ENCODE results near the gene BID.
"Not testable (repeated sequence)": the region's sequence is repeated elsewhere in the genome, so short reads cannot be mapped to it uniquely, and the experiment has no call there.

Gene BID

DNA sequence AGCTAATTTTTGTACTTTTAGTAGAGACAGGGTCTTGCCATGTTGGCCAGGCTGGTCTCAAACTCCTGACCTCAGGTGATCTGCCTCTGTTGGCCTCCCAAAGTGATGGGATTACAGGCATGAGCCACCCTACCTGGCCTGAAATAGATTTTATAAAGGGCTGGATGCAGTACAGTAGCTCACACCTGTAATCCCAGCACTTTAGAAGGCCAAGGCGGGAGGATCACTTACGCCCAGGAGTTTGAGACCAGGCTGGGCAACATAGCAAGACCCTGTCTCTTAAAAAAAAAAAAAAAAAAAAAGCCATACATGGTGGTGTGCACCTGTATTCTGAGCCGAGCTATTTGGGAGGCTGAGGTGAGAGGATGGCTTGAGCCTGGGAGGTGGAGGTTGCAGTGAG lies 76.0 kb downstream of the BID start:
- not testable (repeated sequence) for DNase-seq

DNA sequence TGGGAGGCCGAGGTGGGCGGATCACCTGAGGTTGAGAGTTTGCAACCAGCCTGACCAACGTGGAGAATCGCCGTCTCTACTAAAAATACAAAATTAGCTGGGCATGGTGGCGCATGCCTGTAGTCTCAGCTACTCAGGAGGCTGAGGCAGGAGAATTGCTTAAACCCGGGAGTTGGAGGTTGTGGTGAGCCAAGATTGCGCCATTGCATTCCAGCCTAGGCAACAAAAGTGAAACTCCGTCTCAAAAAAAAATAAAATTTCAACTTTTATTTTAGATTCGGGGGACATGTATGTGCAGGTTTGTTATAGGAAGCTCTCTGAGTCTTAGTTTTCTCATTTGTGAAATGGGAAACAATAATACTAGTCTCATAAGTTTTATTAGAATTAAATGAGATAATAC lies 77.1 kb downstream of the BID start:
- not testable (repeated sequence) for DNase-seq

DNA sequence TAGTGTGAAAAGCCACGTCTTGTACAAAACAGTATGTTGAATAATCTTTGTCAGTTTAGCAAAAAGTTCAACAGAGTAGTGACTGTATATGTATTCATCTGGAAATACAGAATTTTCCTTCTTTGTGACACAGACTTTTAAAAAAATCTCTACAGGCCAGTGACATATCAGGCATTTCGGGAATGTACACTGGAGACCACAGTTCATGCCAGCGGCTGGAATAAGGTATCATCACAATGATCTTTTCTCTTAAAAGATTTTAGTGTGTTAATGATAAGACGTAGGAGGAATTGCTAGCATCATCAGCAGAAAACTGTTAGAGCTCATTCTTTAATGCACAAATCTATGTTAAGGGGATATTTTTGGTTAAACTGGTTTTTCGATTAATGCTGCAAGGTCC lies 78.3 kb downstream of the BID start:
- DNase-seq, result no peak

DNA sequence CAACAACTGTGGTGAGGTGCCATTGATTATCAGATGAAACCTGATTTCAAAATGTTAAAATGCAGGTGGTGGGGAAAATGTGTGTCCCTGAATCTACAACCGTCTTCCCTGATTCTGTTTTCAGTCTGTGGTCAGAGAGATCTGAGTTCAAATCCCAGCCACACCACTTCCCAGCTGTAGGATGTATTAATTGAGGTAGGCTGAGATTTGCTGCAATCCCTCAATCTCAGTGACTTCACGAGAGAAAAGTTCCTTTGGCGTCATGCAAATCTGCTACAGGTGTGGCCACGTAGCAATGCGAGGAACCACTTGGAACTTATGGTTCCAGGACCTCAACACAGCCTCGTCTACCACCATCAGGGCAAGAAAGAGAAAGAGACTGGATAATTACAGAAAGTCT lies 79.5 kb downstream of the BID start:
- DNase-seq, result no peak

DNA sequence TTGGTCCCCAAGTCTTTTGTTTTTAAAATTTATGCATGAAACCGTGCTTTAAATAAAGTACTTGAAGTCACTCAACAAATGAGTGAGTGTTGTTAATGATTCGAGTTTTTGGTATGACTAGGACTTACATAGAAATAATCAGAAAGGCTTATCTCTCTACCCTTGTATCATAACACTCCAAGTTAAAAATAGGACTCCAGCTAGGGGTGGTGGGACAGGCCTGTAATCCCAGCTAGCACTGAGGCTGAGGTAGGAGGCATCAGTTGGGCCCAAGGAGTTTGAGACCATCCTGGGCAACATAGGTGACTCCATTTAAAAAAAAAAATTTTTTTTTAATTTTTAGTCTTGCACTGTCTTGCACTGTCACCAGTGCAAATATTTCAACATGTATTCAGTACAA lies 80.1 kb downstream of the BID start:
- no peak for DNase-seq

DNA sequence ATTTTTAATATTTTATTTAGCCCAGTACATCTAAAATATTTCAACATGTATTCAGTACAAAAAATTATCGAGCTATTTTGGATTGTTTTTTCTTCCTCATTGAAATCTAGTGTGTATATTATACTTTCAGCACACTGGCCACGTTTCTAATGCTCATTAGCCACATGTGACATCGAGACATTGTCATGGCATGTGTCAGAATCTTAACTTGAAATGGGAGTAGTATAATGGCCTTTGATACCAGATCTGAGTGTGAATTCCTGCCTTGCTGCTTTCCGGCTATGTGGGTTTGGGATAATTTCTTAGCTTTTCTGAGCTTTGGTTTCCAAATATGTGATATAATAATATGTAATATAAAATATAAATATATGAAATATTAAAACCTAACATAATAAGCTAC lies 81.4 kb downstream of the BID start:
- no peak for DNase-seq

DNA sequence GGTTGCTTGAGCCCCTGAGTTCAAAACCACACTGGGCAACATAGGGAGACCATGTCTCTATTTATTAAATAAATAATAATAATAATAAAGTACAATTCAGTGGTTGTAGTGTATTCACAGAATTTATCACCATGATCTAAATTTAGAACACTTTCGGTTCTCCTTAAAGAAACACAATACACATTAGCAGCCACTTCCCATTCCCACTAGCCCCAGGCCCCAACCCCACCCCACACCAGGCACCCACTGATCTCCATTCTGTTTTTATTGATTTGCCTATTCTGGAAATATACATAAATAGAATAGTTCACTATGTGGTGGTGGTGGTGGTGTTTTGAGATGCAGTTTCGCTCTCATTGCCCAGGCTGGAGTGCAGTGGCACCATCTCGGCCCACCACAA lies 90.0 kb downstream of the BID start:
- DNase-seq, result no peak

Measured in T-helper 2 cell (primary cell).